GM18508 (cell line): ENCODE measurements around the gene RFXAP.

Experiments used
- ATAC-seq: cut with Tn5 transposase; IDR thresholded peaks from one replicate; pipeline ENCODE4 v1.9.1; 2021; ENCODE audit warnings: moderate number of reproducible peaks; ENCODE audit not compliant: insufficient read depth, unreplicated experiment

Gene RFXAP

GRCh38 chr13:36862002-36862685, 43.1 kb downstream of the RFXAP start:
- no peak for ATAC-seq

- ATAC-seq = no peak
Measured at GRCh38 chr13:36862722-36863121, 43.7 kb downstream of the RFXAP start.

GRCh38 chr13:36865265-36865664, 46.2 kb downstream of the RFXAP start:
- no peak for ATAC-seq

GRCh38 chr13:36866232-36866631, 47.2 kb downstream of the RFXAP start:
- ATAC-seq = no peak

- ATAC-seq = no peak
Measured at GRCh38 chr13:36870050-36870692, 51.1 kb downstream of the RFXAP start.

GRCh38 chr13:36872621-36873020, 53.6 kb downstream of the RFXAP start:
- no peak for ATAC-seq

GRCh38 chr13:36875431-36875830, 56.4 kb downstream of the RFXAP start:
- ATAC-seq = no peak

GRCh38 chr13:36875961-36876360, 56.9 kb downstream of the RFXAP start:
- no peak for ATAC-seq
